Measurements from ENCODE around the gene RBM22. TPM values are rescaled to one million over a fixed set of nuclear protein-coding genes. Genes with fewer than 3 reads are reported as not detected.

Gene RBM22
- total and polyA plus RNA-seq, 10 of the 15 experiments (the other 5 are each of a cell fraction or from before 2014, with no cell fraction given) = 26.3 to 66.4 (median 43.0) TPM

GRCh38 chr5:150650021-150651006 is 50.5 kb downstream of the RBM22 start:
- ChIA-PET POLR2A (no interaction called here), CTCF (interaction anchor here (0.6 to 1.6 kb wide), 3 partner anchors 11 to 196 kb away, joined by 3 to 5 read pairs (median 3); partner anchors contain the start of gene IRGM), SMC1A (ENCODE audit: uncharacterized antibody, unreplicated experiment) (no interaction called here), RAD21 (ENCODE audit: unreplicated experiment) (interaction anchor here (1.7 kb wide), 1 partner anchor 24 kb away, joined by 6 read pairs; no protein-coding TSS in a partner anchor)
- 67% methylated on average over 34 of the region's 38 CpGs for WGBS (ENCODE audit: insufficient coverage, insufficient replicate concordance, low lambda C conversion rate, missing lambda C conversion rate)
- H2AFZ ChIP-seq (ENCODE audit: control insufficient read depth, low read depth, low read length) = no peak overlapping the region
- no peaks in the 10 kb centered on the region for H3K9me3 ChIP-seq (replicated peaks; ENCODE audit: control insufficient read depth, insufficient read depth, low read length)
- no peak for ATAC-seq
- H3K36me3 ChIP-seq (ENCODE audit: control insufficient read depth in 2 of 2, insufficient read depth in 2 of 2, low read length in 1 of 2) = no peaks in the 10 kb centered on the region
- H3K9ac ChIP-seq (ENCODE audit: control insufficient read depth, insufficient read depth, low read length) = no peak overlapping the region
- intact Hi-C loops (cut with micrococcal nuclease; ENCODE audit: unreplicated experiment) = loop anchor here (10.0 kb wide), 1 partner anchor 196 kb away; no protein-coding TSS in a partner anchor
- H4K20me1 ChIP-seq (ENCODE audit: control insufficient read depth, insufficient read depth) = no peaks in the 10 kb centered on the region
- FAIRE-seq = no peak
- H3K27ac ChIP-seq (ENCODE audit: control insufficient read depth, insufficient read depth) = no peak overlapping the region
- in situ Hi-C loops (cut with MboI) = loop anchor here (5.0 to 10.0 kb wide), 2 partner anchors 88 to 196 kb away; no protein-coding TSS in a partner anchor
- 0 out of 2 replicates have a peak, but pooled peaks cover 3% of the 10 kb centered on the region for H3K4me1 ChIP-seq (ENCODE audit: control insufficient read depth, insufficient read depth, low read length)
- BruUV-seq (replicated peaks) = no TSS peak
- no peak overlapping the region for H3K4me2 ChIP-seq (ENCODE audit: control insufficient read depth, insufficient read depth)
- no peak for DNase-seq (ENCODE audit: low read depth, low spot score)
- no peaks in the 10 kb centered on the region for H3K27me3 ChIP-seq (replicated peaks in 1 of 2; ENCODE audit: control insufficient read depth in 2 of 2, insufficient read depth in 2 of 2, low read length in 1 of 2)
- H3K79me2 ChIP-seq (ENCODE audit: control insufficient read depth, insufficient read depth, low read length) = no peaks in the 10 kb centered on the region
- H3K4me3 ChIP-seq = no peak overlapping the region
- TF ChIP-seq MAX (IDR thresholded peaks at IDR 0.05; ENCODE audit: low read depth, low read length) (no peak), ESRRA (IDR thresholded peaks at IDR 0.05; ENCODE audit: low read length) (no peak), NFYA (IDR thresholded peaks at IDR 0.05; ENCODE audit: borderline replicate concordance, low read depth, low read length) (no peak)
